Fibroblast of pulmonary artery (primary cell): ENCODE results near the gene HFE.

Source experiments
- DNase-seq: peaks from one replicate; pipeline ENCODE4 v3.0.0-alpha.2; 2010; ENCODE audit warnings: low read depth
- H3K4me3 ChIP-seq: replicated peaks from 2 replicates; pipeline ENCODE4 v1.5.1; 2011; ENCODE audit warnings: low read depth, mild to moderate bottlenecking, control low read depth, low read length, moderate library complexity
- CTCF ChIP-seq: IDR thresholded peaks from 2 replicates; pipeline ENCODE4 v1.5.1; 2011; ENCODE audit warnings: mild to moderate bottlenecking, control low read depth, low read length, inconsistent platforms; ENCODE audit errors: missing control alignments

The HFE gene

GRCh38 chr6:26089272-26089671, 2.0 kb downstream of the HFE start:
- peak; percentile 32 for DNase-seq
- TF ChIP-seq CTCF = no peak
- H3K4me3 ChIP-seq = no peak overlapping the region

GRCh38 chr6:26092443-26092842, 5.2 kb downstream of the HFE start:
- H3K4me3 ChIP-seq = no peak overlapping the region
- no peak for TF ChIP-seq CTCF
- no peak for DNase-seq

- TF ChIP-seq CTCF = no peak
- no peak overlapping the region for H3K4me3 ChIP-seq
- no peak for DNase-seq
Observed at GRCh38 chr6:26094036-26094435, 6.8 kb downstream of the HFE start.

- no peak overlapping the region for H3K4me3 ChIP-seq
- TF ChIP-seq CTCF = peak; percentile 68
- DNase-seq = peak; percentile 81
Observed at GRCh38 chr6:26097268-26097875, 10.1 kb downstream of the HFE start.

GRCh38 chr6:26103141-26103769, 16.0 kb downstream of the HFE start:
- peak overlapping the region; percentile 61 for H3K4me3 ChIP-seq
- no peak for TF ChIP-seq CTCF
- DNase-seq = peak; percentile 70

- peak; percentile 96 for DNase-seq
- TF ChIP-seq CTCF = peak; percentile 51
- H3K4me3 ChIP-seq = peak overlapping the region; percentile 61
Observed at GRCh38 chr6:26103770-26104456, 16.7 kb downstream of the HFE start.
